Measurements from ENCODE around the gene CAMSAP1. TPM values are rescaled to one million over a fixed set of nuclear protein-coding genes. Genes with fewer than 3 reads are reported as not detected.

CAMSAP1 gene
- total RNA-seq, 4 donors from 2014 or later, result 32.2 to 46.1 (median 34.0) TPM

DNA sequence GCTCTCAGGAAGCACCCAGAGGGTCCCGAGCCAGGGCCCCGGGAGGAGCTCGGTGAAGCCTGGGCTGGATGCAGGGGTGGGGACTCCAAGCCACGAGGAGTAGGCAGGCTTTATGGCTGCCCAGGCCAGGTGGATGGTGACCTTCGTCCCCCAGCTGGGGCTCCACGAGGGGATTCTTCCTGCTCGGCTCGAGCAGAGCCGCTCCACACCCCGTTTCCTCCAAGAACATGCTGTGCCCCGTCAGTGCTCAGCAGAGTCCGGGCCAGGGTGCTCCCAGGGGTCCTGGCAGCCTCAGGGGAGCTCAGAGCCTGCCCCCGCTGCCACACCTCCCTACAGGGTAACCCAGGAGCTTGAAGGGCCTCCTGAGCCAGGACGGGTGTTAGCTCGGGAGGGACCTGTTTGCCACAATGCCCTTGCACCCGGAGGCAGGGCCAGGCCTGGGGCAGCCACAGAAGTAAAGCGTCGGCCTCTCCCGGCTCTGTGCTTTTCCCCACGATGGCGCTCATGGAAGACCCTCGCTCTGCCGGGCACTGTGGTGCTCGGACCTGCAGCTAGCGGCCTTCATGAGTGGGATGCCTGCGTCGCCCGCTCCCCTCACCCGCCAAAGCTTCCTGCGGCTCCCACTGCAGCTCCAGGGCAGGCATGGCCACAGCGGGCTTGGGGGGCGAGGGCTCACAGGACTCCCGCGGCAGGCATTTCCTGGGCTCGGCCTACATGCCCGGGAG is 118.6 kb downstream of the CAMSAP1 start:
- intact Hi-C loops (cut with DNase I; ENCODE audit: low total_unique reads), result no loop called here

DNA sequence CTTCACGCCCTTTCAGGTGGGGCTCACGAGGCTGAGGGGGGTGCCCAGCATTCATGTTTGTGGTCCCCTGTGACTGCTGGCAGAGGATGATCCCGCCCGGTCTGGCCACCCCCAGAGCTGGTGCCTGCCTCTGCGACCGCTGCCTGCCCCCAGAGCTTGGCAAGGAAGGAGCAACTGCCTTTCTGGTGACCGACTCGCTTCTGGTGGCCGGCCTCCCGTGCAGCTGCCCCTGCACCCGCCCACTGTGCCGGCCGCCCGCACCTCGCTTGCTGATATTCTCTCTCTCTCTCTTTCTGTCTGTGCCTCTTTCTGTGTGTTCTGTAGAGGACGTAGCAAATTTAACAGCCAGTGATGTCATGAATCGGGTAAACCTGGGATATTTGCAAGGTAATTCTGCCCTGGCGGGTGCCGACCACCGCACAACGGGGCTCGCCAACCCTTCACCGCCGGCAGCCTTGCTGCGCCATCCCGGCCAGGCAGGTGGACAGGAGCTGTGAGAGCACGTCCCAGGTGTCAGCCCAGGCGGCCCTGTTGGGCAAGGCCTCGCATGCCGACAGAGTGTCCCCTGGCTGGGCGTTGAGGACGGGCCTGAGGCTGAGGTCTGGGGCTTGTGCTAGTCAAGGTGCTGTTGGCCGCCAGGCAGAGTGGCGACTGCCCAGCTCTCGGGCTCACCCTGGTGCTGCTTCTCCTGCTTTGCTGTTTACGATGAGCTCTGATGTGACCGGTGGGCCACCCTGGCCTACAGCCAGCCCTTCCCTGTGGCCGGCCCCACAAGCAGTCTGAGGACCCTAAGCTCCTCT is 119.4 kb downstream of the CAMSAP1 start:
- DNase-seq (ENCODE audit: low spot score in 2 of 2), result no peak
- no peak overlapping the region for H3K4me3 ChIP-seq (ENCODE audit: low read depth, poor library complexity, severe bottlenecking)
- TF ChIP-seq, protein P1, sequence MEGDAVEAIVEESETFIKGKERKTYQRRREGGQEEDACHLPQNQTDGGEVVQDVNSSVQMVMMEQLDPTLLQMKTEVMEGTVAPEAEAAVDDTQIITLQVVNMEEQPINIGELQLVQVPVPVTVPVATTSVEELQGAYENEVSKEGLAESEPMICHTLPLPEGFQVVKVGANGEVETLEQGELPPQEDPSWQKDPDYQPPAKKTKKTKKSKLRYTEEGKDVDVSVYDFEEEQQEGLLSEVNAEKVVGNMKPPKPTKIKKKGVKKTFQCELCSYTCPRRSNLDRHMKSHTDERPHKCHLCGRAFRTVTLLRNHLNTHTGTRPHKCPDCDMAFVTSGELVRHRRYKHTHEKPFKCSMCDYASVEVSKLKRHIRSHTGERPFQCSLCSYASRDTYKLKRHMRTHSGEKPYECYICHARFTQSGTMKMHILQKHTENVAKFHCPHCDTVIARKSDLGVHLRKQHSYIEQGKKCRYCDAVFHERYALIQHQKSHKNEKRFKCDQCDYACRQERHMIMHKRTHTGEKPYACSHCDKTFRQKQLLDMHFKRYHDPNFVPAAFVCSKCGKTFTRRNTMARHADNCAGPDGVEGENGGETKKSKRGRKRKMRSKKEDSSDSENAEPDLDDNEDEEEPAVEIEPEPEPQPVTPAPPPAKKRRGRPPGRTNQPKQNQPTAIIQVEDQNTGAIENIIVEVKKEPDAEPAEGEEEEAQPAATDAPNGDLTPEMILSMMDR (IDR thresholded peaks at IDR 0.05), result no peak
- no peak for TF ChIP-seq POLR2A (IDR thresholded peaks at IDR 0.05)
- intact Hi-C loops (cut with DNase I; ENCODE audit: low total_unique reads), result no loop called here
- 83 to 87% methylated on average over 33 to 35 of the region's 38 CpGs for WGBS, 2 donors

More for the DNA sequence above, 118.6 kb downstream of the CAMSAP1 start:
- no peak for DNase-seq (ENCODE audit: low spot score in 2 of 2)
- no peak overlapping the region for H3K4me3 ChIP-seq (ENCODE audit: low read depth, poor library complexity, severe bottlenecking)
- TF ChIP-seq, protein P1 (IDR thresholded peaks at IDR 0.05), result no peak
- no peak for TF ChIP-seq POLR2A (IDR thresholded peaks at IDR 0.05)
- WGBS, 2 donors, result 72 to 76% methylated on average over 31 to 35 of the region's 36 CpGs

DNA sequence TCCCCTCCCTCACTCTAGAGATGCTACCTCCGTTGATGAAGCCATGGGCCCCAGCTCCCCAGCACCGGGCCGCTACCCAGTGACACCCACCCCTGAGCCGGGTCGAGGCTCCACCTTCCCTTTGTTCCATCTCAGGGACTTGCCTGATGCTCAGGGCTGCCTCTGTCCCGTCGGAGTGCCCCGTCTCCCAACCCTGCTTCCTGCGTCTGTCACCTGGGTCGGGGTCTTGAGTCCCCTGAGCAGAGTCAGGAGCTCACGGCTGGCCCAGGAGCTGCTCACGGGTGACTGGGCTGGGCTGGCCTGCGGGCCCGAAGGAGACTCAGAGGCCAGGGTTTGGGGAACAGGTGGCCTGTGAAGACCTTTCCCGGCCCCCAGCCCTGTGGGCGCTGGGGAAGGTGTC is 120.0 kb downstream of the CAMSAP1 start:
- H3K4me3 ChIP-seq (ENCODE audit: low read depth, poor library complexity, severe bottlenecking), result no peak overlapping the region
- 74 to 76% methylated on average over 10 to 15 of the region's 16 CpGs for WGBS, 2 donors
- TF ChIP-seq POLR2A (IDR thresholded peaks at IDR 0.05), result no peak
- TF ChIP-seq, protein P1 (IDR thresholded peaks at IDR 0.05), result no peak
- intact Hi-C loops (cut with DNase I; ENCODE audit: low total_unique reads), result no loop called here
- no peak for DNase-seq (ENCODE audit: low spot score in 2 of 2)

- no peak for DNase-seq (ENCODE audit: low spot score in 2 of 2)
- WGBS, 2 donors, result 86 to 91% methylated on average over 34 to 44 of the region's 44 CpGs
- no peak for TF ChIP-seq POLR2A (IDR thresholded peaks at IDR 0.05)
- TF ChIP-seq, protein P1 (IDR thresholded peaks at IDR 0.05), result no peak
- H3K4me3 ChIP-seq (ENCODE audit: low read depth, poor library complexity, severe bottlenecking), result no peak overlapping the region
- intact Hi-C loops (cut with DNase I; ENCODE audit: low total_unique reads), result no loop called here
Measured at GRCh38 chr9:135786146-135786690, 121.1 kb downstream of the CAMSAP1 start.

DNA sequence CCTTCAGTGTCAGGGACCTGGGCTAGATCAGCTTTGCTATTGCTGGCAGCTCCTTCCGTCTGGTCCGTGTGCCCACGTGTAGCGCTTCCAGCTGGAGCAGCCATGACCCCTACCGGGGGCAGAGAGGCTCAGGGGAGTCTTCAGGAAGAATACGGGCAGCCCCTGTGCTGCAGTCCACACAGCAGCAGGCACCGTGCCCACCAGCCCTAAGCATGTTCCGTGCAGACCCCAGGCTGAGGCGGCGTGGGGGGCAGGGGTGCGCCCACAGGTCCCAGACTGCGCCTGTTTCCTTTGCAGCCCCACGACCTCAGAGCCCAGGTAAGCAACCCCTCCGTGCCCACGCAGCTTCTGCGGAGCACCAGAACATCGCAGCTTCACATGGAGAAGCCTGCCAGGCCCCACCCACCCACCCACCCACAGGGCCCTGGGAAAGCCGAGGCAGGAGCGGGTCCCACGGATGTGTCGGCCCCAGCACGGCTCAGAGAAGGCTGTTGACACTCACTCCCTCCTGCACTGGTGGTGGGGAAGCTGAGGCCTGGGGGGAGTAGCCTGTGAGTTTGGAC is 122.3 kb downstream of the CAMSAP1 start:
- no peak for DNase-seq (ENCODE audit: low spot score in 2 of 2)
- WGBS, 2 donors, result 64 to 81% methylated on average over 6 to 21 of the region's 22 CpGs

More for the DNA sequence above, 122.3 kb downstream of the CAMSAP1 start:
- no peak for TF ChIP-seq POLR2A (IDR thresholded peaks at IDR 0.05)
- TF ChIP-seq, protein P1 (IDR thresholded peaks at IDR 0.05), result no peak
- intact Hi-C loops (cut with DNase I; ENCODE audit: low total_unique reads), result no loop called here
- no peak overlapping the region for H3K4me3 ChIP-seq (ENCODE audit: low read depth, poor library complexity, severe bottlenecking)

Measured in lower leg skin (tissue), 4 donors.